ENCODE data around the gene PTPN9. TPM values are rescaled to one million over a fixed set of nuclear protein-coding genes. Genes with fewer than 3 reads are reported as not detected.

The PTPN9 gene
- total RNA-seq, 2 donors from 2014 or later, result 12.5 to 13.4 TPM

DNA sequence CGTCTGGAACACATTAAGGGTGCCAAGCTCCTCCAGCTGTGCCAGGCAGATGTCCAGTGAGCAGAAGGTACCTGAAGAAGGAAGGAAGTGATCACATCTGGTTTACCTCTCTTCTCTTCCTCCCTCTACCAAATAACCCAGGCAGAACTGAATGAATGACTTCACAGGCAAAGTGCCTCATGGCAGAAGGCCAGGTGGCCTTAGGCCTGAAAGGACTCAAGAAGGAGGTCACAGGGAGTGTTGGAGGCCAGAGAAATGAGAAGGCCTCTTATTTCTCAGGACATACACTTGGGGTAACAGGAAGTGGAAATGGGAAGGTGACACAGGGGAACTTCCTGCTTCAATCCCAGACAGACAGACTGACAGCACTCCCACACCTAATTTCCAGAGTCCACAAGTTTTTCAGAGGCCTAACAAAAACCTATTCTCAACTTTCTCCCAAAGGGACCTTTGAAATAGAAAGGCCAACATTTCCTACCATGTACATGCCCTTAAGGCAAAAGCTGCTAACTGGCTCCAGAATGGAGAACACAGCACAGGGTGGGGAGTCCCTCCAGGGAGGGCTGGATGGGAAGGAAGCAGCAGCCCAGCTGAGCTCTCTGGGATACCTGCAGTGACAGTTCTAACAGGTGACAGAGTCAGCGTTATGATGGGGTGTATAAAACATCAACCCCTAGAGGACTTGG, 110.1 kb downstream of the PTPN9 start:
- intact Hi-C loops (cut with DNase I), result no loop called here
- no peak for ATAC-seq
- DNase-seq, result no peak

GRCh38 chr15:75460646-75461045, 118.5 kb downstream of the PTPN9 start:
- ATAC-seq (no peak), DNase-seq (no peak)
- intact Hi-C loops (cut with DNase I), result no loop called here

- DNase-seq, result no peak
- ATAC-seq, result no peak
- intact Hi-C loops (cut with DNase I), result loop anchor here in 1 of 2 donors (10.0 kb wide), 1 partner anchor 115 kb away; the partner anchor contains the start of gene PTPN9
Observed at GRCh38 chr15:75459581-75459980, 119.5 kb downstream of the PTPN9 start.

DNA sequence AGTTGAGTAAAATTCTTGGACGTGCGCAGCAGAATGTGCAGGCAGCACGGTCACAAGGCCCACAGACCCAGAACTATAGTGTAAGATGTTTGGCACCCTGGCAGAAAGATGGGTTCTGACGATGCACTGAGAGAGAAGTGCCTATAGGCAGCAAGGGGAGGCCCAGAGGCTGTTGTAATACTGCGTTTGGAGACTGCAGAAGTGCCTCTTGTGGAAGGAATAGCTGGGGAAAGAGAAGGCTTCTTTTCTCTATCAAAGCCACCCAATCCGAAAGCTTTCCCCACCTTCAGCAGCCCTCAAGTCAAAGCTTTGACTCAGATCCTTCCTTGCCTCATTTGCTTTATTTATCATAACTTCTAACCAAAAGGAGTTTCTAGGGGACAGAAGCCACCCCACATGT, 122.4 kb downstream of the PTPN9 start:
- intact Hi-C loops (cut with DNase I), result loop anchor here in 1 of 2 donors (10.0 kb wide), 1 partner anchor 118 kb away; the partner anchor contains the start of gene PTPN9

GRCh38 chr15:75455982-75456531, 123.1 kb downstream of the PTPN9 start:
- DNase-seq, result no peak
- ATAC-seq, result no peak
- intact Hi-C loops (cut with DNase I), result loop anchor here in 1 of 2 donors (10.0 kb wide), 1 partner anchor 119 kb away; the partner anchor contains the start of gene PTPN9

More for the DNA sequence above, 122.4 kb downstream of the PTPN9 start:
- DNase-seq, result no peak
- no peak for ATAC-seq

DNA sequence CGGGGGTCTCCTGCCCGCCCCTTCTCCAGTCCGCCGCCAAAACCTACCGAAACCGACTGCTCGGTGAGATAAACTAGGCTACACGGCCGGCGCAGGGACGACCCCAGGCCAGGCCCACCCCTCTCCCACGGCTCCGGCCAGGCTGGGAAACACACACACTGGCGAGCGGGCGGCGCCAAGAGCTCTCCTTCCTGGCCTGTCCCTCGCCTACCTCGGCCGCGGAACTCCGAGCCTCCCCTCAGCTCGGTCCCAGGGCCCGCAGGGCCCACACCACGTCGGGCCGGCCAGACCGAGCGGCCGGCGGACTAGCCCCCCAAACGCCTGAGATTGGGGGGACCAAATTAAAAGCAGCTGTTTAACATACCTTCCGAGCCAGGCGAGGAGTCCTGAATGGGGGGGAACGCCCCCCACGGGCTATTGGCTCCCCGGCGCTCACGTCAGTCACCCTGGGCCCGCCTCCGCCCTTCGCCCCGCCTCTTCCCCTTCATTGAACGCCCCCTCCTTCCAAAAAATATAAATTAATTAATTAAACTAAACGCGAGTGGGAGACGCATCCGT, 123.6 kb downstream of the PTPN9 start:
- intact Hi-C loops (cut with DNase I), result loop anchor here in 1 of 2 donors (10.0 kb wide), 1 partner anchor 119 kb away; the partner anchor contains the start of gene PTPN9
- DNase-seq, result peak; percentile 91
- peak; percentile 6 to 17 for ATAC-seq

DNA sequence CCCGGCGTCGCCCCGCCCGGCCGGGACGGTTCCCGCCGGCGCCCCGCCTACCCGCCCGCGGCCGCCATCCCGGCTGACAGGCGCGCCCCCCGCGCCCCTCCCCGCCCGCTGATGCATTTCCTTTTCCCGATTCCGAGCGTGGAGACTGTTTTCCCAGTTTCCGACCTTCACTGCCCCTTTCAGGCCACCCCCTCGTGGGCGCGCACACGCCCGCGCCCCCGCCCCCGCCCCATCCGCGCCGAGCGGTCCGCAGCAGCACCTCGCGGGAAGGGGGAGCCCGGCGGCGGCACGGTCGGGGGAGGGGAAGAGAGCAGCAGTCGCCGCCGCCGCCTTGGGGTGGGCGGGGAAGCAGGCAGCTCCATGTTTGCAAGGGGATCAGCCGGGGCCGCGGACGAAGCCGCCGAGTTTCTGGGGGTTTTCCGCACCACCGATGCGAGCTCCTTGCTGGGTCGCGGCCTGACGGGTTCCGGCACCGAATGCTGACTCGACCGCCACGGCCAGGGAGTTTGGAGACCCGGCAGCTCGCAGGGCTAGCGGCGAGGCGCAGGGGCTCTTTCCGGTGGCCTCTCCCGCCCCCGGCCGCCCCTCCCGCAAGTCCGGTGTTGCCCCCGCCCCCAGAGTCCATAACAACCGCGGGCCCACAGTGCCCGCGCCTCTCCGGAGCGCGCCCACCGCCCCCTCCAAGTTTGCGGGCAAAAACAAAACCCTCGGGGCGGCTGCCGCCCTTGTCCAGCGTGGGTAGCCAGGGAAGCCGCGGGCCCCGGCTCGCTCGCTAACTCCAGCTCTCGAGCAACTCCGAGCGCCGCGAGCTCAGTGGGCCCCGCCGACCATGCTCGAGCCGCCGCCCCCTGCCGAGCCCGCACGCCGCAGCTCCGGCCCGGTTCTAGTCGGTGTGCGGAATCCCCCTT, 124.4 kb downstream of the PTPN9 start:
- ATAC-seq (peak in 1 of 2 donors; percentile 6), DNase-seq (no peak)
- intact Hi-C loops (cut with DNase I), result loop anchor here in 1 of 2 donors (10.0 kb wide), 1 partner anchor 120 kb away; the partner anchor contains the start of gene PTPN9

GRCh38 chr15:75453703-75454470, 125.2 kb downstream of the PTPN9 start:
- ATAC-seq (peak; percentile 62 to 66), DNase-seq (peak; percentile 98)
- intact Hi-C loops (cut with DNase I), result loop anchor here in 1 of 2 donors (10.0 kb wide), 1 partner anchor 121 kb away; the partner anchor contains the start of gene PTPN9

GRCh38 chr15:75452865-75453702, 126.0 kb downstream of the PTPN9 start:
- peak; percentile 56 for DNase-seq
- ATAC-seq, result no peak
- intact Hi-C loops (cut with DNase I), result loop anchor here in 1 of 2 donors (10.0 kb wide), 1 partner anchor 122 kb away; the partner anchor contains the start of gene PTPN9

- DNase-seq, result peak; percentile 90
- intact Hi-C loops (cut with DNase I), result loop anchor here in 1 of 2 donors (10.0 kb wide), 1 partner anchor 122 kb away; the partner anchor contains the start of gene PTPN9
- peak; percentile 9 to 26 for ATAC-seq
Observed at GRCh38 chr15:75452364-75452864, 126.7 kb downstream of the PTPN9 start.

- intact Hi-C loops (cut with DNase I), result loop anchor here in 1 of 2 donors (10.0 kb wide), 1 partner anchor 123 kb away; the partner anchor contains the start of gene PTPN9
- DNase-seq, result peak; percentile 99
- ATAC-seq, result peak; percentile 60 to 69
Observed at GRCh38 chr15:75451674-75452363, 127.3 kb downstream of the PTPN9 start, which contains the start of gene SIN3A. Gene SIN3A (minus strand): TSS chr15:75451690. CDS start chr15:75430375, 21,315 bp downstream.

- DNase-seq, result no peak
- no peak for ATAC-seq
- intact Hi-C loops (cut with DNase I), result loop anchor here in 1 of 2 donors (10.0 kb wide), 1 partner anchor 124 kb away; the partner anchor contains the start of gene PTPN9
Observed at GRCh38 chr15:75451202-75451673, 127.9 kb downstream of the PTPN9 start.

DNA sequence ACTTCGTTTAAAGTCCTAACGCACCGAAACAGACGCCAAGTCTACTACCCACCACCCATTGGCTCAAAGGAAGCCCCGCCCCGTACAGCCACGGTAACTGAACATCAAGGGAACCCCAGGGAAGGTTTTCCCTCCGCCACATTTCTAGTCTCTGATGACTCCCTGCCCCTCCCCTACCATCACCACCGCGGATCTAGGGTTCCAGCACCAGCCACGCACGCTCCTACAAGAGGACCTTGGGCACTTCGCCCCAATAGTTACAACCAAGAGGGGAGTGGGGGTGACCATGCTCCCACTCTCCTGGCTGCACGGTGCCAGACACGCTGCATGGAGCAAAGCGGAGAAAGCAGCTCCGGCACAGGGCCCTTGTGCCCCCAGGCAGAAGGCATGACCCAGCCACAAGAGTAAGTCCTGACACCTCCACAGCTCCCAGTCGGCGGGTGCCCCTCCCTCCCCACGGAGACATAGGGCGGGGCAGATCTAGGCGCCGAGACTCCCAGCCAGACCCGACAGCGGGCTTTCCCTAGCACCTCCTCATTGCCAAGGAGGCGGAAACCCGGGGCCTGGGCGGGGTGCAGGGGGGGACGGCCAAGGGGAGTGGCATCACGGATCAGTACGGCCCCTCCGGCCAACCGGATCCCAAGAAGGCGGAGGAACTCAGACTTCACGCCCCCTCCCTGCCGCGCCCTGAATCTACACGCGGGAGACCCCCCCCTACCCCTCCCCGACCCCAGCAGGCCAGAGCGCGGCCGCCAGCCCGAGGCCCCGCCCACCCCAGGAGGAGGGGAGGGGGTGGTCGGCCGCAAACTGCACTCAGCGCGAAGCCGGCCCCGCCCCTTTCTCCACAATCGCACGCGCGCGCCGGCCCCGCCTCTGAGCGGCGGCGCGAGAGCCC, 128.6 kb downstream of the PTPN9 start:
- intact Hi-C loops (cut with DNase I), result loop anchor here in 1 of 2 donors (10.0 kb wide), 1 partner anchor 124 kb away; the partner anchor contains the start of gene PTPN9
- ATAC-seq (peak; percentile 48 to 63), DNase-seq (peak; percentile 97)

DNA sequence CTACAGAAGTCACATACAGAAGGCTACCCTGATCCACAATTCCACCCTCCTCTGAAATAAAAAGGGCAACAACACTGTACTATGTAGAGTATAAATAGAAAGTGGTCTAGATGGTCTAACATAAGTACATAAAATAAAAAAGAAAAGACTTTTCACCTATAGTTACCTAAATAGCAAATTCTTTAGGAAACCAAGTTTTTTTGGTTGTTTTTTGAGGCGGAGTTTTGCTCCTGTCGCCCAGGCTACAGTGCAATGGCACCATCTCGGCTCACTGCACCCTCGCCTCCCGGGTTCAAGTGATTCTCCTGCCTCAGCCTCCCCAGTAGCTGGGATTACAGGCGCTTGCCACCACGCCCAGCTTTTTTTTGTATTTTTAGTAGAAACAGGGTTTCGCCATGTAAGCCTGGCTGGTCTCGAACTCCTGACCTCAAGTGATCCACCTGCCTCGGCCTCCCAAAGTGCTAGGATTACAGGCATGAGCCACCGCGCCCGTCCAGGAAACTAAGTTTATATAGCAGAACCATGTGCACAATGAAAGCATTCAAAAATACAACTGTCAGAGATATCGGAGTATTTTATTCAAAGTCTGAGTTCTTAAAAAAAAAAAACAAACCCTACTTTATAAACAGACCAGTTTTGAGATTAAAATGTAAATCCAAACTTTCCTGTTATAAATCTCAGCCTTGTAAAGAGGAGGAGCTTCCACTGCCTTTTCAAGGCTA, 129.4 kb downstream of the PTPN9 start:
- DNase-seq (no peak), ATAC-seq (no peak)
- intact Hi-C loops (cut with DNase I), result loop anchor here in 1 of 2 donors (10.0 kb wide), 1 partner anchor 125 kb away; the partner anchor contains the start of gene PTPN9

Measured in left cardiac atrium (tissue), 4 donors.